Peyer's patch (tissue), 4 donors: ENCODE measurements around the gene TFAP2C. TPM values are rescaled to one million over a fixed set of nuclear protein-coding genes. Genes with fewer than 3 reads are reported as not detected.
"Not testable (repeated sequence)": the region's sequence is repeated elsewhere in the genome, so short reads cannot be mapped to it uniquely, and the experiment has no call there.

Experiments
- DNase-seq, 3 donors: peaks; one replicate each; pipeline ENCODE4 v3.0.0-alpha.2; 2017 to 2019
- H3K27ac ChIP-seq, 4 donors: fragments of 200-600 bp; sonication (generic); one replicate each; pipeline ENCODE4 v1.5.1; 2016 to 2019
- H3K27me3 ChIP-seq, 2 donors: fragments of 200-600 bp; sonication (generic); one replicate each; pipeline ENCODE4 v1.5.1; 2019
- H3K36me3 ChIP-seq, 3 donors: fragments of 200-600 bp; sonication (generic); one replicate each; pipeline ENCODE4 v1.5.1; 2016 to 2019
- H3K4me1 ChIP-seq, 4 donors: fragments of 200-600 bp; sonication (generic); one replicate each; pipeline ENCODE4 v1.5.1; 2016 to 2019
- H3K4me3 ChIP-seq, 4 donors: fragments of 200-600 bp; sonication (generic); 1 replicate in 3 of 4; 2 replicates in 1 of 4; pipeline ENCODE4 v1.5.1; 2016 to 2019; ENCODE audit warnings: mild to moderate bottlenecking in 1 of 4
- H3K9me3 ChIP-seq, 4 donors: fragments of 200-600 bp; sonication (generic); one replicate each; pipeline ENCODE4 v1.5.1; 2016 to 2019; ENCODE audit warnings: mild to moderate bottlenecking in 1 of 4
- CTCF ChIP-seq, 6 experiments: fragments of 450-650 bp in 4 of 6; fragments of 200-600 bp in 2 of 6; sonication (generic) in 1 of 6; IDR thresholded peaks; one replicate each; pipeline ENCODE4 v1.5.1; 2017 to 2019; ENCODE audit warnings: antibody characterized with exemption in 6 of 6, mild to moderate bottlenecking in 3 of 6, moderate library complexity in 1 of 6
- POLR2A ChIP-seq, 2 donors: fragments of 450-650 bp; IDR thresholded peaks; one replicate each; pipeline ENCODE4 v1.5.1; 2017; ENCODE audit warnings: antibody characterized with exemption in 2 of 2, mild to moderate bottlenecking in 2 of 2, moderate library complexity in 2 of 2
- total RNA-seq, 4 donors: library from RNA; depleted of rRNA; stranded (reverse); fragments of >200 nt; gene quantifications; one replicate each; pipeline ENCODE4 v1.1.0, GENCODE V29; 2016

Gene TFAP2C
- total RNA-seq, 4 donors from 2014 or later = not detected

GRCh38 chr20:56656632-56657031 lies 27.5 kb downstream of the TFAP2C start:
- DNase-seq = no peak
- H3K4me3 ChIP-seq = no peak overlapping the region
- TF ChIP-seq CTCF (IDR thresholded peaks at IDR 0.05) (no peak), POLR2A (IDR thresholded peaks at IDR 0.05) (no peak)
- H3K36me3 ChIP-seq = no peaks in the 10 kb centered on the region
- no peaks in the 10 kb centered on the region for H3K4me1 ChIP-seq
- H3K27me3 ChIP-seq = no peaks in the 10 kb centered on the region
- H3K9me3 ChIP-seq = no peaks in the 10 kb centered on the region
- H3K27ac ChIP-seq = no peak overlapping the region

- no peak overlapping the region for H3K4me3 ChIP-seq
- TF ChIP-seq CTCF (IDR thresholded peaks at IDR 0.05) (no peak), POLR2A (IDR thresholded peaks at IDR 0.05) (no peak)
- DNase-seq = no peak
Measured at GRCh38 chr20:56657879-56658278, 28.8 kb downstream of the TFAP2C start.

GRCh38 chr20:56658341-56658947 lies 29.3 kb downstream of the TFAP2C start:
- H3K36me3 ChIP-seq, H3K27me3 ChIP-seq, H3K4me1 ChIP-seq, H3K27ac ChIP-seq, H3K9me3 ChIP-seq, H3K4me3 ChIP-seq, DNase-seq: not testable (repeated sequence)

More at GRCh38 chr20:56657879-56658278, 28.8 kb downstream of the TFAP2C start:
- Histone ChIP-seq H3K4me1 (no peaks in the 10 kb centered on the region), H3K36me3 (no peaks in the 10 kb centered on the region), H3K27me3 (no peaks in the 10 kb centered on the region), H3K9me3 (no peaks in the 10 kb centered on the region), H3K27ac (no peak overlapping the region)

GRCh38 chr20:56663660-56664059 lies 34.6 kb downstream of the TFAP2C start:
- Histone ChIP-seq H3K9me3 (no peaks in the 10 kb centered on the region), H3K4me1 (no peaks in the 10 kb centered on the region), H3K27ac (no peak overlapping the region), H3K27me3 (no peaks in the 10 kb centered on the region), H3K4me3 (no peak overlapping the region), H3K36me3 (no peaks in the 10 kb centered on the region)
- DNase-seq = no peak
- TF ChIP-seq POLR2A (IDR thresholded peaks at IDR 0.05) (no peak), CTCF (IDR thresholded peaks at IDR 0.05) (no peak)

- no peaks in the 10 kb centered on the region for H3K4me1 ChIP-seq
- DNase-seq = no peak
- no peaks in the 10 kb centered on the region for H3K9me3 ChIP-seq
- no peak overlapping the region for H3K27ac ChIP-seq
- no peaks in the 10 kb centered on the region for H3K27me3 ChIP-seq
- H3K4me3 ChIP-seq = no peak overlapping the region
- no peak for TF ChIP-seq CTCF (IDR thresholded peaks at IDR 0.05)
- no peak for TF ChIP-seq POLR2A (IDR thresholded peaks at IDR 0.05)
- no peaks in the 10 kb centered on the region for H3K36me3 ChIP-seq
Measured at GRCh38 chr20:56664796-56665195, 35.7 kb downstream of the TFAP2C start.

GRCh38 chr20:56665806-56666205 lies 36.7 kb downstream of the TFAP2C start:
- Histone ChIP-seq H3K36me3 (no peaks in the 10 kb centered on the region), H3K9me3 (no peaks in the 10 kb centered on the region), H3K4me3 (no peak overlapping the region), H3K27me3 (no peaks in the 10 kb centered on the region), H3K27ac (no peak overlapping the region), H3K4me1 (no peaks in the 10 kb centered on the region)
- TF ChIP-seq POLR2A (IDR thresholded peaks at IDR 0.05) = no peak
- TF ChIP-seq CTCF (IDR thresholded peaks at IDR 0.05) = no peak
- DNase-seq = no peak
